Kidney capillary endothelial cell (primary cell): Measurements from ENCODE around the gene TM6SF1.
"Not testable (repeated sequence)": the region's sequence is repeated elsewhere in the genome, so short reads cannot be mapped to it uniquely, and the experiment has no call there.

ENCODE experiments used
- DNase-seq: peaks from one replicate; pipeline ENCODE4 v3.0.0-alpha.2; 2018; ENCODE audit warnings: low spot score

Gene TM6SF1

GRCh38 chr15:83115831-83116565, 8.6 kb downstream of the TM6SF1 start:
- DNase-seq: no peak

DNA sequence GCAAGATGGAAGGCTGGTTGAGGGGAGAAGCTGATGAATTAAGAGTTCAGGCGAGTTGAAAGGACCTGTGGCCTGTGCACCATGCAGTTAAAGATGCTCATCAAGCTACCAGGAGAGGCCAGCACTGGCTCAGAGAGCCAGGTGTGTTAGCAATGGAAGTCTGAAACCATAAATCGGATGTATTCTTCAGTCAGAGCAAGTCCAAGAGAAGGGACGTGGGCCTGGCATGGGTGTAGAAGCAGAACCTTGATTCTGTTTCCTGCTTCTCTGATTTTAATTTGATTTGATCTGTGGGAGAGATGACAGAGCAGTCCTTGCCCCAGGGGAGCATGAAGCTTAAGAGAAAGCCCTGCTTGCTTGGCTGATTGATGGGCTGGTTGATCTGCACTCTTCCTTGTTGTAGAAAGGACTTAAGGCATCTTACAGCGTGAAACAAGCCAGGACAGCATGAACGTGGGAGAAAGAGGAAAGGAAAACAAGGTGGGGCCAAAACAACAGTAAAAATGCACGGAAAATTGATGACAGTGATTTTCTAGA, 10.9 kb downstream of the TM6SF1 start:
- DNase-seq: no peak

GRCh38 chr15:83118968-83119367, 11.5 kb downstream of the TM6SF1 start:
- DNase-seq: no peak

- DNase-seq: no peak
Observed at GRCh38 chr15:83119968-83120581, 12.6 kb downstream of the TM6SF1 start.

- DNase-seq: no peak
Observed at GRCh38 chr15:83123529-83123928, 16.1 kb downstream of the TM6SF1 start.

DNA sequence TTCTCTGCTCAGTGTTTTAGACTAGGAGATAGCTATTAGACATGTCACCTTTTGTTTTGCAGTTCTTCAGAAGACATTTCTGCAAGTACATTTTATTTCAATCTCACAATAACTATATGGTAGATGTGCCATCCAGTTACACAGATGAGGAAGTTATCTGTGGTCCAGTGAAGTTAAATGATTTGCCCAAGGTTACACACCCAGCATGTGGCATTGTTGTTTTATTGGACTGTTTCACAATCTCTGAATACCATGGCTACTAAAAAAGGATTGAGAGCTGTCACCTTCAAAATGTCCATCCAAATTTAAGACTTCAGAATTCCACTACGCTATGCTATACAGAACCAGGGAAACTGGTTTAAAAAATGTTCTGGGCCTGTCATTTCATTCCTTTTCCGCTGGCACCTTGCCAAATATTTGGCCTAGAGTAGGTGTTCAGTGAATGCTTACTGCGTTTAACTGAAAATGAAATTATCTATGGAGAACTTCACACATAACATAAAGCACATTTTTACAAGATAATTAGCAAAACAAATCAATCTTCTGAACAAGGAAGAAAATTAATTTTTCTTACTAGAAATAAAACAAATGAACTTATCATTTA, 20.2 kb downstream of the TM6SF1 start:
- no peak for DNase-seq

DNA sequence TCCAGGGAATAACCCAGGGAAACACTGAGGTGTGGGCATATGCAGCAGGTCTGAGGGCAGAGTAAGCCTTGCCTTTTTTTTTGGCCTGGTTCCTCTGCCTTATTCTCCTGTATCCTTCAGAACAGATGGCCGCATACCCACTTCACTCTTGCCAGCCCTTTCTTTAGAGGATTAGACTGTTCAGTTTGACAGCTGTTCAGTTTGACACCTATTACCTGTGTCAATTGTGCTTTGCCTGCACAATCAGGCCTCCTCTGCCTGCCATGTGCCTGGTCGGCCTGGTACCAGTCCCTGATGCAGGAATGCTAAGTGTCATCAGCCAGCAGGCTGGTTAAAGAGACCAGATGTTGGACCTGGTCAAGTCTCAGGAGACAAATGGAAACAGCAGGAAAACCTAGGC, 22.3 kb downstream of the TM6SF1 start:
- DNase-seq: no peak

DNA sequence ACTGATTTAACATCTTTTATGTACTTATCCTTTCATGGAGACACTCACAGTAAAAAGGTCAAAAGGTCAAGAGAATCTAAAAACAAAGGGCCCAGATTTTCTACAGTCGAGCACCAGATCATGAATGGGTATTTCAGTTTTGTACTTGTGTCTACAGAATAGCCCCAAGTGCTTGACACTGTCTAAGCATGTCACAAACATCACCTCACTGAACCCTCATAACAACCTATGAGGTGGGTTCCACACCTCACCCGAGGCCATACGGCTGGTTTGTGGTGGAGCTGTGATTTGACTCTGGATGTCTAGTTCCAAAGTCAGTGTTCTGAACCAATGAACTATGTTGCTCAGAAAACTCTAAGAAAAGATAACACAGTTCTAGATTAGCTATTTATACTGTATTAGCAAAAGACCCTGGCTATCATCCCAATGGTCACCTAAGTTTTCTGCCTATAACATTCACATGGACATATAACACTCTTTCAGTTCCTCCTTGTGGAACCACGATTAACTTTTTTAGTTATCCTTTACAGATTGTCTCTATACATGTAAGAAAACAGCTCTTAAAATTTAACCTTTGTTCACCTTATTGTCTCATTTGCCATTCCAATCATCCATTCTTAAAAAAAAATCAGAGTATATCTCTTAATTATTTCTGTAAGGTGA, 25.5 kb downstream of the TM6SF1 start:
- no peak for DNase-seq

DNA sequence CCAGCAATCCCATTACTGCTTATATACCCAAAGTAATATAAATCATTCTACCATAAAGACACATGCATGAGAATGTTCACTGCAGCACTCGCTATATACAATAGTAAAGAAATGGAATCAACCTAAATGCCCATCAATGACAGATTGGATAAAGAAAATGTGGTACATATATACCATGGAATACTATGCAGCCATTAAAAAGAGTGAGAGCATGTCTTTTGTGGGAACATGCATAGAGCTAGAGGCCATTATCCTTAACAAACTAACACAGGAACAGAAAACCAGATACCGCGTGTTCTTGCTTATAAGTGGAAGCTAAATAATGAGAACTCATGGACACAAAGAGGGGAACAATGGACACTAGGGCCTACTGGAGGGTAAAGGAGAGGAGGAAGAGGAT, 34.7 kb downstream of the TM6SF1 start:
- DNase-seq: not testable (repeated sequence)

DNA sequence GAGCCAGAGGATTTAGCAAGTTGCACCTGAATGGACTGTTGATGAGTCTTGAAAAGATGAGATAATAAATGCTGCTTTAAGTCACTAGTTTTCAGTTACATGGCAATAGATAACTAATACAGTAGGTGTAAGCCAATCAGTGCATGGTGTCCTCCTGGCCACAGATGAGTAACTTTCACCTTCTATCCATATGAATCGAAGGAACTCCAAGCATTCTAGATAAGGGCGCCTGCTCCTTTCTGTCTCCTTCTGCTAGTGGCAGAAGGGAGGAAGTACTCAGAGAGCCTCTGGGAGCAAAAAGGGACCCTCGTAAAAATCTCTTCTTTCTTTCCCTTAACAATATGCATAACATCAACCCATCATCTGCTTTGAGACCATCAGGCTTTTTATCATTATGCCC, 37.3 kb downstream of the TM6SF1 start:
- DNase-seq: no peak

- no peak for DNase-seq
Observed at GRCh38 chr15:83153288-83153687, 45.8 kb downstream of the TM6SF1 start.

DNA sequence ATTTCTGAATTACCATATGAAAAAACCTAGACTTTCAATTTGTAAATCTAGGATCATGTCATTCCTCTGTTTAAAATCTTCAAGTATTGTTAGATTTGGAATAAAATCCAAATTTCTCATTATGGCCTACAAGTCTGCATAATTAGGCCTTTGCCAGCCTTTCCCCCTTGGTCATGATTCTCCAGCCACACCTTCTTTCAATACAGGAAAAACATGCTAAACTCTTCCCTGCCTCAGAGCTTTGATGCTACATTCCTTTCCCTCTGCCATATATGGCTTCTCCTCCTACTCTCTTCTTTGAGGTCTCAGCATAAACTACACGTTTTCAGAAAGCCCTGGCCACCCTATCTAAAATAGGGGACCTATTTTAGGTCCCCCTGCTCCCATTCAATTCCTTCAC, 48.5 kb downstream of the TM6SF1 start:
- DNase-seq: no peak

GRCh38 chr15:83158393-83158792, 50.9 kb downstream of the TM6SF1 start:
- no peak for DNase-seq

DNA sequence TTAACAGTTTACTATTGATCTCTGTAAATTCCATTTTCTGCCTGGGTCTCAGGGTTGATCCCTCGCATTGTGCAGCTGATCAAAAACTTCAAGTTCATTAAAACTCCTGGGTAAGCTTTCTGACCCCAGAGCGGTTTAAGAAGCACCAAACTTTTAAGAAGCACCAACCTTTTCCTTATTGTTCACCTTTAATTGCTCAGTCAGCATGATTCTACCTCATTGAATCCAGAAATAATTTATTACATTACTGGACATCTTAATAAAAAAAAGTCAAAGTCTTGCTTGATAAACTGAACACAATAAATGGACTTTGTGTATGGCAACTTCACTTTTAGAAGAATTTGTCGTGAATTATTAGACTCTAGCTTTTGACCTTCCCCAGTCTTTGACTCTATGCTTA, 53.3 kb downstream of the TM6SF1 start:
- DNase-seq: no peak

- peak; percentile 27 for DNase-seq
Observed at GRCh38 chr15:83163032-83163431, 55.6 kb downstream of the TM6SF1 start.

- peak; percentile 92 for DNase-seq
Observed at GRCh38 chr15:83164111-83164770, 56.8 kb downstream of the TM6SF1 start.

- DNase-seq: no peak
Observed at GRCh38 chr15:83164771-83165404, 57.4 kb downstream of the TM6SF1 start.

DNA sequence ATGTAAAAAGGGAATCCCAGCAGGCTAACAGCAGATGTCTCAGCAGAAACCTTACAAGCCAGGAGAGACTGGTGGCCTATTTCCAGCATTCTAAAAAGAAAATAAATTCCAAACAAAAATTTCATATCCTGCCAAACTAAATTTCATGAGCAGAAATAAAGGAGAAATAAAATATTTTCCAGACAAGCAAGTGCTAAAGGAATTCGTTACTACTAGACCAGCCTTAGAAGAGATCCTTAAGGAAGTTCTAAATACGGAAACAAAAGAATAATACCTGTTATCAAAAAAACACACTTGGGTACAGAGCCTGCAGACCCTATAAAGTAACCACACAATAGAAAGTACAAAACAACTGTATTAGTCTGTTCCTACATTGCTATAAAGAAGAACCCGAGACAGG, 58.8 kb downstream of the TM6SF1 start:
- DNase-seq: no peak

- DNase-seq: no peak
Observed at GRCh38 chr15:83166830-83167229, 59.4 kb downstream of the TM6SF1 start.

DNA sequence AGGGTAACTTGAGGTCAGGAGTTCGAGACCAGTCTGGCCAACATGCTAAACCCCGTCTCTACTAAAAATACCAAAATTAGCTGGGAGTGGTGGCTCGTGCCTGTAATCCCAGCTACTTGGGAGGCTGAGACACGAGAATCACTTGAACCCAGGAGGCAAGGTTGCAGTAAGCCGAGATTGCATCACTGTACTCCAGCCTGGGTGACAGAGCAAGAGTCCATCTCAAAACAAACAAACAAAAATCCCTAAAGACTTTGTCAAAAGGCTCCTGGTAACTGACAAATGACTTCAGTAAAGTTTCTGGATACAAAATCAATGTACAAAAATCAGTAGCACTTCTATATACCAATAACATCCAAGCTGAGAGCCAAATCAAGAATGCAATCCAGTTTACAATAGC, 62.1 kb downstream of the TM6SF1 start:
- DNase-seq: not testable (repeated sequence)

DNA sequence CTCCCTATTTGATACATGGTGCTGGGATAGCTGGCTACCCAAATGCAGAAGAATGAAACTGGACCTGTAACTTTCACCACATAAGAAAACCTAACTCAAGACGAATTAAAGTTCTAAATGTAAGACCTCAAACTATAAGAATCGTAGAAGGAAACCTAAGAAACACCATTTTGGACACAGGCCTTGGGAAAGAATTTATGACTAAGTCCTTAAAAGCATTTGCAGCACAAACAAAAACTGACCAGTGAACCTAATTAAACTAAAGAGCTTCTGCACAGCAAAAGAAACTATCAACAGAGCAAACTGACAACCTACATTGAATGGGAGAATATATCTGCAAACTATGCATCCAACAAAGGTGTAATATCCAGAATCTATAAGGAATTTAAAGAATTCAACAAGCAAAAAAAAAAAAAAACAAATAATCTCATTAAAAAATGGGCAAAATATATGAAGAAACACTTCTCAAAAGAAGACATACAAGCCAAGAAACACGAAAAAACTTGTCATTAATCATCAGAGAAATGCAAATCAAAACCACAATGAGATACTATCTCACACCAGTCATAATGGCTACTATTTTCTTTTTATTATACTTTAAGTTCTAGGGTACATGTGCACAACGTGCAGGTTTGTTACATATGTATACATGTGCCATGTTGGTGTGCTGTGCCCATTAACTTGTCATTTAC, 63.2 kb downstream of the TM6SF1 start:
- no peak for DNase-seq
